ENCODE results near the gene GNPTAB. TPM values are rescaled to one million over a fixed set of nuclear protein-coding genes. Genes with fewer than 3 reads are reported as not detected.

GNPTAB gene
- polyA plus RNA-seq, 2 of the 4 experiments (the other 2 are of a cell fraction), result 20.3 to 29.3 TPM

GRCh38 chr12:101779626-101780025 lies 51.1 kb downstream of the GNPTAB start (continued):
- TF ChIP-seq, protein P1, sequence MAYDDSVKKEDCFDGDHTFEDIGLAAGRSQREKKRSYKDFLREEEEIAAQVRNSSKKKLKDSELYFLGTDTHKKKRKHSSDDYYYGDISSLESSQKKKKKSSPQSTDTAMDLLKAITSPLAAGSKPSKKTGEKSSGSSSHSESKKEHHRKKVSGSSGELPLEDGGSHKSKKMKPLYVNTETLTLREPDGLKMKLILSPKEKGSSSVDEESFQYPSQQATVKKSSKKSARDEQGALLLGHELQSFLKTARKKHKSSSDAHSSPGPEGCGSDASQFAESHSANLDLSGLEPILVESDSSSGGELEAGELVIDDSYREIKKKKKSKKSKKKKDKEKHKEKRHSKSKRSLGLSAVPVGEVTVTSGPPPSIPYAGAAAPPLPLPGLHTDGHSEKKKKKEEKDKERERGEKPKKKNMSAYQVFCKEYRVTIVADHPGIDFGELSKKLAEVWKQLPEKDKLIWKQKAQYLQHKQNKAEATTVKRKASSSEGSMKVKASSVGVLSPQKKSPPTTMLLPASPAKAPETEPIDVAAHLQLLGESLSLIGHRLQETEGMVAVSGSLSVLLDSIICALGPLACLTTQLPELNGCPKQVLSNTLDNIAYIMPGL (CRISPR knock-in tag; IDR thresholded peaks at IDR 0.05; ENCODE audit: borderline replicate concordance), result no peak
- TF ChIP-seq SREBF2 (IDR thresholded peaks at IDR 0.05), result no peak

- TF ChIP-seq ZNF302 (CRISPR knock-in tag; IDR thresholded peaks at IDR 0.05) (no peak), RNF2 (IDR thresholded peaks at IDR 0.05; ENCODE audit: borderline replicate concordance, low read depth) (no peak), HEYL (CRISPR knock-in tag; IDR thresholded peaks at IDR 0.05) (no peak), RCOR1 (IDR thresholded peaks at IDR 0.05; ENCODE audit: low read depth, low read length) (no peak), MYC (IDR thresholded peaks at IDR 0.05; ENCODE audit: borderline replicate concordance, low read length) (no peak), EP300 (IDR thresholded peaks at IDR 0.05) (no peak), CHD2 (IDR thresholded peaks at IDR 0.05; ENCODE audit: low read length, partially characterized antibody) (no peak), KDM5A (IDR thresholded peaks at IDR 0.05) (no peak)
- TF ChIP-seq, protein P2, sequence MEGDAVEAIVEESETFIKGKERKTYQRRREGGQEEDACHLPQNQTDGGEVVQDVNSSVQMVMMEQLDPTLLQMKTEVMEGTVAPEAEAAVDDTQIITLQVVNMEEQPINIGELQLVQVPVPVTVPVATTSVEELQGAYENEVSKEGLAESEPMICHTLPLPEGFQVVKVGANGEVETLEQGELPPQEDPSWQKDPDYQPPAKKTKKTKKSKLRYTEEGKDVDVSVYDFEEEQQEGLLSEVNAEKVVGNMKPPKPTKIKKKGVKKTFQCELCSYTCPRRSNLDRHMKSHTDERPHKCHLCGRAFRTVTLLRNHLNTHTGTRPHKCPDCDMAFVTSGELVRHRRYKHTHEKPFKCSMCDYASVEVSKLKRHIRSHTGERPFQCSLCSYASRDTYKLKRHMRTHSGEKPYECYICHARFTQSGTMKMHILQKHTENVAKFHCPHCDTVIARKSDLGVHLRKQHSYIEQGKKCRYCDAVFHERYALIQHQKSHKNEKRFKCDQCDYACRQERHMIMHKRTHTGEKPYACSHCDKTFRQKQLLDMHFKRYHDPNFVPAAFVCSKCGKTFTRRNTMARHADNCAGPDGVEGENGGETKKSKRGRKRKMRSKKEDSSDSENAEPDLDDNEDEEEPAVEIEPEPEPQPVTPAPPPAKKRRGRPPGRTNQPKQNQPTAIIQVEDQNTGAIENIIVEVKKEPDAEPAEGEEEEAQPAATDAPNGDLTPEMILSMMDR (IDR thresholded peaks at IDR 0.05), result no peak
- TF ChIP-seq, protein P3, sequence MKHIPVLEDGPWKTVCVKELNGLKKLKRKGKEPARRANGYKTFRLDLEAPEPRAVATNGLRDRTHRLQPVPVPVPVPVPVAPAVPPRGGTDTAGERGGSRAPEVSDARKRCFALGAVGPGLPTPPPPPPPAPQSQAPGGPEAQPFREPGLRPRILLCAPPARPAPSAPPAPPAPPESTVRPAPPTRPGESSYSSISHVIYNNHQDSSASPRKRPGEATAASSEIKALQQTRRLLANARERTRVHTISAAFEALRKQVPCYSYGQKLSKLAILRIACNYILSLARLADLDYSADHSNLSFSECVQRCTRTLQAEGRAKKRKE (CRISPR knock-in tag; IDR thresholded peaks at IDR 0.05; ENCODE audit: low read depth), result no peak
- DNase-seq (ENCODE audit: low read depth in 1 of 2, low spot score in 1 of 2), result no peak
- Histone ChIP-seq H3K4me2 (no peak overlapping the region), H3K4me3 (no peak overlapping the region), H3K4me1 (no peaks in the 10 kb centered on the region), H3K9me3 (no peaks in the 10 kb centered on the region), H3K27ac (no peak overlapping the region)
- no peak for ATAC-seq
- WGBS (ENCODE audit: missing lambda C conversion rate), result 87% methylated on average over 3 of the region's 3 CpGs
- ChIA-PET POLR2A (interaction anchor here (1.9 kb wide), 1 partner anchor 51 kb away, joined by 8 read pairs; the partner anchor contains the start of gene GNPTAB), CTCF (interaction anchor here (1.0 to 2.2 kb wide), 8 partner anchors 9 to 364 kb away, joined by 3 to 9 read pairs (median 5); partner anchors contain the start of gene GNPTAB)
- FAIRE-seq, result no peak
Measured at GRCh38 chr12:101779200-101779599, 51.6 kb downstream of the GNPTAB start.

DNA sequence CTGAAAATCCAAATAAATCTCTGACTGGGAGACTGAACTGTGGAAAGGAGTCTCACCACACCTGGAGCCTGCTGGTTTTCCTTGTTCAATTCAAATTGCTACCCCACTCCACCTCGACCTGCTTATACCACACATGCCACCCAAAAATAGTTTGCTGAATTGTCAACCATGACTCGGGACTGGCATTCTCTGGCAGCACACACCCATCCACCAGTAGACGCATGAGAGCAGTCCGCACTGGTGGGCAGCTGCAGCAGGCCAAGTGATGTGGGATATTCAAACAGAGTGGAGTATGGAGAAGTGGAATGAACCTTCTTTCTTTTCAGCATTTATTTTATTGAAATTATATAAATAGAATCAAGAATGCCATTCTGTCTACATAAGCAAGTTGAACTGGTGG lies 52.8 kb downstream of the GNPTAB start:
- Histone ChIP-seq H3K4me3 (no peak overlapping the region), H3K9me3 (no peaks in the 10 kb centered on the region), H3K4me1 (no peaks in the 10 kb centered on the region), H3K4me2 (no peak overlapping the region), H3K27ac (no peak overlapping the region)
- CTCF ChIA-PET, result interaction anchor here (0.7 to 1.5 kb wide), 4 partner anchors 9 to 1033 kb away, joined by 3 to 4 read pairs (median 3); no protein-coding TSS in a partner anchor
- FAIRE-seq (no peak), ATAC-seq (no peak), DNase-seq (ENCODE audit: low read depth in 1 of 2, low spot score in 1 of 2) (no peak)
- TF ChIP-seq, protein P1 (CRISPR knock-in tag; IDR thresholded peaks at IDR 0.05; ENCODE audit: borderline replicate concordance), result no peak
- TF ChIP-seq, protein P4, sequence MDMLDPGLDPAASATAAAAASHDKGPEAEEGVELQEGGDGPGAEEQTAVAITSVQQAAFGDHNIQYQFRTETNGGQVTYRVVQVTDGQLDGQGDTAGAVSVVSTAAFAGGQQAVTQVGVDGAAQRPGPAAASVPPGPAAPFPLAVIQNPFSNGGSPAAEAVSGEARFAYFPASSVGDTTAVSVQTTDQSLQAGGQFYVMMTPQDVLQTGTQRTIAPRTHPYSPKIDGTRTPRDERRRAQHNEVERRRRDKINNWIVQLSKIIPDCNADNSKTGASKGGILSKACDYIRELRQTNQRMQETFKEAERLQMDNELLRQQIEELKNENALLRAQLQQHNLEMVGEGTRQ (IDR thresholded peaks at IDR 0.05), result no peak
- TF ChIP-seq ZSCAN20 (CRISPR knock-in tag; IDR thresholded peaks at IDR 0.05), result no peak
- POLR2A ChIA-PET, result no interaction called here
- WGBS (ENCODE audit: missing lambda C conversion rate), result 71% methylated on average over 4 of the region's 4 CpGs

Data from A549 (cell line).